WERI-Rb-1 (cell line): Measurements from ENCODE around the gene RBM34.
"Not testable (repeated sequence)": the region's sequence is repeated elsewhere in the genome, so short reads cannot be mapped to it uniquely, and the experiment has no call there.

Source experiments
- DNase-seq: peaks from one replicate; pipeline ENCODE4 v3.0.0-alpha.2; 2020
- H3K27ac ChIP-seq: fragments of 250-450 bp; sonication (Bioruptor Pico); 2 replicates; pipeline ENCODE4 v1.5.1; 2020; ENCODE audit warnings: mild to moderate bottlenecking, moderate library complexity
- H3K27me3 ChIP-seq: fragments of 250-450 bp; sonication (Bioruptor Pico); 2 replicates; pipeline ENCODE4 v1.5.1; 2021; ENCODE audit warnings: mild to moderate bottlenecking, low read depth, moderate library complexity; ENCODE audit not compliant: insufficient read depth, severe bottlenecking
- H3K36me3 ChIP-seq: fragments of 250-450 bp; sonication (Bioruptor Pico); 2 replicates; pipeline ENCODE4 v1.5.1; 2020; ENCODE audit warnings: mild to moderate bottlenecking, moderate library complexity
- H3K4me3 ChIP-seq: 2 replicates; pipeline ENCODE4 v1.5.1; 2011; ENCODE audit warnings: low read depth, mild to moderate bottlenecking, control low read depth, low read length
- H3K9me3 ChIP-seq: fragments of 250-450 bp; sonication (Bioruptor Pico); 2 replicates; pipeline ENCODE4 v1.5.1; 2021; ENCODE audit warnings: mild to moderate bottlenecking, moderate library complexity; ENCODE audit not compliant: severe bottlenecking
- CTCF ChIP-seq: IDR thresholded peaks from 2 replicates; pipeline ENCODE4 v1.5.1; 2011; ENCODE audit warnings: low read depth, mild to moderate bottlenecking, control low read depth, inconsistent platforms, low read length

The RBM34 gene

GRCh38 chr1:235176486-235176885, 15.4 kb upstream of the RBM34 start:
- H3K27me3 ChIP-seq, result no peaks in the 10 kb centered on the region
- H3K9me3 ChIP-seq, result no peaks in the 10 kb centered on the region
- no peak overlapping the region for H3K4me3 ChIP-seq
- no peak for DNase-seq
- no peak overlapping the region for H3K27ac ChIP-seq
- TF ChIP-seq CTCF, result no peak
- peaks cover 84% of the 10 kb centered on the region for H3K36me3 ChIP-seq

- H3K9me3 ChIP-seq, result no peaks in the 10 kb centered on the region
- TF ChIP-seq CTCF, result no peak
- H3K27me3 ChIP-seq, result no peaks in the 10 kb centered on the region
- DNase-seq, result no peak
- H3K36me3 ChIP-seq, result peaks cover 66% of the 10 kb centered on the region
- H3K27ac ChIP-seq, result no peak overlapping the region
- H3K4me3 ChIP-seq, result no peak overlapping the region
Measured at GRCh38 chr1:235169986-235170385, 8.9 kb upstream of the RBM34 start.

GRCh38 chr1:235168375-235168774, 7.3 kb upstream of the RBM34 start:
- Histone ChIP-seq H3K27me3 (no peaks in the 10 kb centered on the region), H3K9me3 (no peaks in the 10 kb centered on the region), H3K27ac (no peak overlapping the region), H3K4me3 (no peak overlapping the region), H3K36me3 (peaks cover 53% of the 10 kb centered on the region)
- no peak for DNase-seq
- TF ChIP-seq CTCF, result no peak

- no peaks in the 10 kb centered on the region for H3K27me3 ChIP-seq
- H3K36me3 ChIP-seq, result peaks cover 39% of the 10 kb centered on the region
- peak overlapping the region; percentile 76 for H3K27ac ChIP-seq
- no peak for TF ChIP-seq CTCF
- no peak for DNase-seq
- no peaks in the 10 kb centered on the region for H3K9me3 ChIP-seq
- peak overlapping the region; percentile 63 for H3K4me3 ChIP-seq
Measured at GRCh38 chr1:235161685-235162327, 756 bp upstream of the RBM34 start.

GRCh38 chr1:235160383-235160956, 580 bp downstream of the RBM34 start:
- peak overlapping the region; percentile 76 for H3K27ac ChIP-seq
- H3K9me3 ChIP-seq, result no peaks in the 10 kb centered on the region
- H3K36me3 ChIP-seq, result peaks cover 49% of the 10 kb centered on the region
- TF ChIP-seq CTCF, result no peak
- no peaks in the 10 kb centered on the region for H3K27me3 ChIP-seq
- DNase-seq, result no peak
- H3K4me3 ChIP-seq, result peak overlapping the region; percentile 63

- peak overlapping the region; percentile 63 for H3K4me3 ChIP-seq
Measured at GRCh38 chr1:235159930-235160329, 1.1 kb downstream of the RBM34 start.

GRCh38 chr1:235159284-235159683, 1.8 kb downstream of the RBM34 start:
- not testable (repeated sequence) for H3K27me3 ChIP-seq, H3K9me3 ChIP-seq, H3K27ac ChIP-seq, DNase-seq, H3K4me3 ChIP-seq
- peaks cover 57% of the 10 kb centered on the region for H3K36me3 ChIP-seq

More at GRCh38 chr1:235159930-235160329, 1.1 kb downstream of the RBM34 start:
- not testable (repeated sequence) for H3K27ac ChIP-seq, H3K9me3 ChIP-seq, H3K27me3 ChIP-seq, DNase-seq
- H3K36me3 ChIP-seq, result peaks cover 51% of the 10 kb centered on the region
